Mesodermal cell (in vitro differentiated cells): Measurements from ENCODE around the gene NUCB2. TPM values are rescaled to one million over a fixed set of nuclear protein-coding genes. Genes with fewer than 3 reads are reported as not detected.
"Not testable (repeated sequence)": the region's sequence is repeated elsewhere in the genome, so short reads cannot be mapped to it uniquely, and the experiment has no call there.

Experiments
- H3K27ac ChIP-seq: 2 replicates; pipeline ENCODE4 v1.7.0; 2013; ENCODE audit warnings: mild to moderate bottlenecking, low read depth, low read length, moderate library complexity; ENCODE audit not compliant: severe bottlenecking
- H3K36me3 ChIP-seq: 2 replicates; pipeline ENCODE4 v1.7.1; 2013; ENCODE audit warnings: mild to moderate bottlenecking, low read length, moderate library complexity; ENCODE audit not compliant: control insufficient read depth, insufficient read depth
- H3K4me1 ChIP-seq: one replicate; pipeline ENCODE4 v1.7.1; 2013; ENCODE audit warnings: mild to moderate bottlenecking, low read length; ENCODE audit not compliant: insufficient read depth, control insufficient read depth, poor library complexity, severe bottlenecking
- H3K4me3 ChIP-seq: 2 replicates; pipeline ENCODE4 v1.7.0; 2013; ENCODE audit warnings: low read length, control low read depth, mild to moderate bottlenecking; ENCODE audit not compliant: insufficient read depth, poor library complexity, severe bottlenecking; ENCODE audit errors: extremely low read depth
- H3K9me3 ChIP-seq: 2 replicates; pipeline ENCODE4 v1.7.1; 2013; ENCODE audit warnings: mild to moderate bottlenecking, low read length, moderate library complexity; ENCODE audit not compliant: control insufficient read depth
- WGBS, 2 experiments: methylation state at CpG; one replicate each; pipeline ENCODE4 v1.1.5; 2013; ENCODE audit warnings: missing lambda C conversion rate in 2 of 2; ENCODE audit not compliant: insufficient coverage in 2 of 2; 5-methylcytosine and 5-hydroxymethylcytosine counted together
- polyA plus RNA-seq, 2 experiments: library from polyadenylated mRNA; stranded (reverse); fragments of 50-300 nt; gene quantifications; one replicate each; pipeline ENCODE4 v1.2.3, GENCODE V29; 2013

The NUCB2 gene
- polyA plus RNA-seq (2013, experiment 1 of 2): 71.0 TPM
- 79.8 TPM for polyA plus RNA-seq (2013, experiment 2 of 2)

GRCh38 chr11:17276236-17277023, at the start of gene NUCB2:
NUCB2 (plus strand) TSS chr11:17276739; CDS start chr11:17295324, 18,585 bp downstream.
- Histone ChIP-seq H3K27ac (peak within 1 kb of the TSS; percentile 84), H3K4me3 (peak within 1 kb of the TSS; percentile 72), H3K4me1 (no peaks in the 10 kb centered on the region), H3K36me3 (no peaks in the 10 kb centered on the region), H3K9me3 (no peaks in the 10 kb centered on the region)
- 1% methylated on average over 53 to 65 of the region's 75 CpGs for WGBS, 2 experiments

GRCh38 chr11:17228186-17228925, 48.2 kb upstream of the NUCB2 start:
- H3K36me3 ChIP-seq, H3K27ac ChIP-seq, H3K4me3 ChIP-seq, H3K4me1 ChIP-seq, H3K9me3 ChIP-seq: not testable (repeated sequence)
- WGBS, 2 experiments: 93 to 97% methylated on average over 23 to 29 of the region's 38 CpGs

- Histone ChIP-seq H3K4me1 (peaks cover 4% of the 10 kb centered on the region), H3K36me3 (no peaks in the 10 kb centered on the region), H3K9me3 (no peaks in the 10 kb centered on the region), H3K27ac (no peak overlapping the region), H3K4me3 (no peak overlapping the region)
- 80 to 83% methylated on average over 6 of the region's 7 CpGs for WGBS, 2 experiments
These were observed 46.9 kb upstream of the NUCB2 start for GRCh38 chr11:17229481-17230152.

- Histone ChIP-seq H3K4me3 (no peak overlapping the region), H3K27ac (no peak overlapping the region), H3K9me3 (no peaks in the 10 kb centered on the region), H3K4me1 (no peaks in the 10 kb centered on the region), H3K36me3 (no peaks in the 10 kb centered on the region)
- 78 to 100% methylated on average over 2 of the region's 3 CpGs for WGBS, 2 experiments
These were observed 45.4 kb upstream of the NUCB2 start for GRCh38 chr11:17230867-17231851.

GRCh38 chr11:17233101-17233500, 43.4 kb upstream of the NUCB2 start:
- no peak overlapping the region for H3K27ac ChIP-seq
- no peaks in the 10 kb centered on the region for H3K4me1 ChIP-seq
- H3K36me3 ChIP-seq: no peaks in the 10 kb centered on the region
- H3K9me3 ChIP-seq: no peaks in the 10 kb centered on the region
- no peak overlapping the region for H3K4me3 ChIP-seq

- H3K9me3 ChIP-seq: no peaks in the 10 kb centered on the region
- H3K4me1 ChIP-seq: no peaks in the 10 kb centered on the region
- no peak overlapping the region for H3K4me3 ChIP-seq
- 89 to 91% methylated on average over 3 of the region's 3 CpGs for WGBS, 2 experiments
- no peaks in the 10 kb centered on the region for H3K36me3 ChIP-seq
- no peak overlapping the region for H3K27ac ChIP-seq
These were observed 38.2 kb upstream of the NUCB2 start for GRCh38 chr11:17238377-17238776.

GRCh38 chr11:17239927-17240326, 36.6 kb upstream of the NUCB2 start:
- H3K4me1 ChIP-seq, H3K36me3 ChIP-seq, H3K4me3 ChIP-seq, H3K27ac ChIP-seq, H3K9me3 ChIP-seq: not testable (repeated sequence)
- WGBS, 2 experiments: 85 to 100% methylated on average over 1 to 2 of the region's 4 CpGs

- Histone ChIP-seq H3K36me3 (no peaks in the 10 kb centered on the region), H3K4me1 (no peaks in the 10 kb centered on the region), H3K4me3 (no peak overlapping the region), H3K27ac (no peak overlapping the region), H3K9me3 (no peaks in the 10 kb centered on the region)
These were observed 35.8 kb upstream of the NUCB2 start for GRCh38 chr11:17240780-17241179.

GRCh38 chr11:17242954-17243353, 33.6 kb upstream of the NUCB2 start:
- H3K4me3 ChIP-seq, H3K4me1 ChIP-seq, H3K27ac ChIP-seq, H3K36me3 ChIP-seq, H3K9me3 ChIP-seq: not testable (repeated sequence)
- WGBS, 2 experiments: 100% methylated on average over 1 of the region's 4 CpGs; no CpG with 5 or more reads in 1 of the 2 experiments

- WGBS, 2 experiments: 62 to 70% methylated on average over 1 of the region's 2 CpGs
- no peaks in the 10 kb centered on the region for H3K4me1 ChIP-seq
- no peak overlapping the region for H3K27ac ChIP-seq
- no peaks in the 10 kb centered on the region for H3K9me3 ChIP-seq
- H3K36me3 ChIP-seq: no peaks in the 10 kb centered on the region
- no peak overlapping the region for H3K4me3 ChIP-seq
These were observed 32.5 kb upstream of the NUCB2 start for GRCh38 chr11:17244046-17244445.
